Astrocyte (in vitro differentiated cells and primary cell): Measurements from ENCODE around the gene DLGAP4. TPM values are rescaled to one million over a fixed set of nuclear protein-coding genes. Genes with fewer than 3 reads are reported as not detected.

Experiments used
- DNase-seq: peaks from one replicate; pipeline ENCODE4 v3.0.0-alpha.2; 2010; ENCODE audit warnings: low read depth
- FAIRE-seq: peaks from 2 replicates; lab custom pipeline; 2011; peaks lifted over from hg19 to GRCh38; lab: Jason Lieb, UNC
- H2AFZ ChIP-seq: 2 replicates; pipeline ENCODE4 v1.6.0; 2012; ENCODE audit warnings: low read depth, low read length, inconsistent platforms
- H3K27ac ChIP-seq: 2 replicates; pipeline ENCODE4 v1.5.1; 2011; ENCODE audit warnings: low read depth, low read length, inconsistent platforms
- H3K27me3 ChIP-seq: 2 replicates; pipeline ENCODE4 v1.6.0; 2011; ENCODE audit warnings: low read length, inconsistent platforms; ENCODE audit not compliant: insufficient read depth
- H3K36me3 ChIP-seq: 2 replicates; pipeline ENCODE4 v1.5.1; 2011; ENCODE audit warnings: low read length, inconsistent platforms; ENCODE audit not compliant: insufficient read depth
- H3K4me1 ChIP-seq: 2 replicates; pipeline ENCODE4 v1.5.1; 2011; ENCODE audit warnings: low read length, inconsistent platforms; ENCODE audit not compliant: insufficient read depth
- H3K4me2 ChIP-seq: 2 replicates; pipeline ENCODE4 v1.6.0; 2012; ENCODE audit warnings: low read length, inconsistent platforms
- H3K4me3 ChIP-seq: 2 replicates; pipeline ENCODE4 v1.5.1; 2011; ENCODE audit warnings: low read depth, mild to moderate bottlenecking, low read length, inconsistent platforms; ENCODE audit not compliant: insufficient read depth
- H3K79me2 ChIP-seq: 2 replicates; pipeline ENCODE4 v1.6.0; 2012; ENCODE audit warnings: mild to moderate bottlenecking, low read length, inconsistent platforms; ENCODE audit not compliant: insufficient read depth
- H3K9ac ChIP-seq: 2 replicates; pipeline ENCODE4 v1.6.0; 2012; ENCODE audit warnings: mild to moderate bottlenecking, low read length, inconsistent platforms
- H3K9me3 ChIP-seq: 2 replicates; pipeline ENCODE4 v1.5.1; 2012; ENCODE audit warnings: low read depth, mild to moderate bottlenecking, low read length, inconsistent platforms; ENCODE audit not compliant: insufficient read depth
- H4K20me1 ChIP-seq: 2 replicates; pipeline ENCODE4 v1.6.0; 2012; ENCODE audit warnings: low read length, inconsistent platforms; ENCODE audit not compliant: insufficient read depth
- H3K27ac Mint-ChIP-seq: one replicate; pipeline ENCODE4 v1.8.0; 2021; ENCODE audit warnings: mild to moderate bottlenecking, mixed read lengths; ENCODE audit not compliant: unreplicated experiment
- H3K27me3 Mint-ChIP-seq: one replicate; pipeline ENCODE4 v1.8.0; 2021; ENCODE audit warnings: low read depth, mixed read lengths; ENCODE audit not compliant: unreplicated experiment
- H3K36me3 Mint-ChIP-seq: one replicate; pipeline ENCODE4 v1.8.0; 2021; ENCODE audit warnings: low read depth, mixed read lengths; ENCODE audit not compliant: unreplicated experiment
- H3K4me1 Mint-ChIP-seq: one replicate; pipeline ENCODE4 v1.8.0; 2021; ENCODE audit warnings: low read depth, mixed read lengths; ENCODE audit not compliant: unreplicated experiment
- H3K4me3 Mint-ChIP-seq: one replicate; pipeline ENCODE4 v1.8.0; 2021; ENCODE audit warnings: mild to moderate bottlenecking, moderate library complexity, mixed read lengths; ENCODE audit not compliant: unreplicated experiment
- H3K9me3 Mint-ChIP-seq: one replicate; pipeline ENCODE4 v1.8.0; 2021; ENCODE audit warnings: mild to moderate bottlenecking, mixed read lengths; ENCODE audit not compliant: unreplicated experiment
- EZH2 ChIP-seq: IDR thresholded peaks from 2 replicates; pipeline ENCODE4 v1.6.1; 2012; ENCODE audit warnings: mild to moderate bottlenecking, low read length, inconsistent platforms; ENCODE audit not compliant: insufficient read depth
- total RNA-seq: library from RNA; stranded (reverse); gene quantifications from 2 replicates; pipeline ENCODE4 v1.2.1, GENCODE V29; 2021
- TF ChIP-seq, protein P1 (sequence below): IDR thresholded peaks from 2 replicates; pipeline ENCODE4 v1.5.1; 2011; ENCODE audit warnings: low read depth, mild to moderate bottlenecking, inconsistent platforms, low read length, moderate library complexity; ENCODE audit not compliant: insufficient read depth

DLGAP4 gene
- total RNA-seq, 1 donor from 2014 or later, result 135 TPM

GRCh38 chr20:36362261-36362660 lies 56.1 kb downstream of the DLGAP4 start:
- no peak for TF ChIP-seq EZH2
- TF ChIP-seq, protein P1, sequence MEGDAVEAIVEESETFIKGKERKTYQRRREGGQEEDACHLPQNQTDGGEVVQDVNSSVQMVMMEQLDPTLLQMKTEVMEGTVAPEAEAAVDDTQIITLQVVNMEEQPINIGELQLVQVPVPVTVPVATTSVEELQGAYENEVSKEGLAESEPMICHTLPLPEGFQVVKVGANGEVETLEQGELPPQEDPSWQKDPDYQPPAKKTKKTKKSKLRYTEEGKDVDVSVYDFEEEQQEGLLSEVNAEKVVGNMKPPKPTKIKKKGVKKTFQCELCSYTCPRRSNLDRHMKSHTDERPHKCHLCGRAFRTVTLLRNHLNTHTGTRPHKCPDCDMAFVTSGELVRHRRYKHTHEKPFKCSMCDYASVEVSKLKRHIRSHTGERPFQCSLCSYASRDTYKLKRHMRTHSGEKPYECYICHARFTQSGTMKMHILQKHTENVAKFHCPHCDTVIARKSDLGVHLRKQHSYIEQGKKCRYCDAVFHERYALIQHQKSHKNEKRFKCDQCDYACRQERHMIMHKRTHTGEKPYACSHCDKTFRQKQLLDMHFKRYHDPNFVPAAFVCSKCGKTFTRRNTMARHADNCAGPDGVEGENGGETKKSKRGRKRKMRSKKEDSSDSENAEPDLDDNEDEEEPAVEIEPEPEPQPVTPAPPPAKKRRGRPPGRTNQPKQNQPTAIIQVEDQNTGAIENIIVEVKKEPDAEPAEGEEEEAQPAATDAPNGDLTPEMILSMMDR, result no peak
- H3K36me3 Mint-ChIP-seq, result no peaks in the 10 kb centered on the region
- H3K27ac Mint-ChIP-seq, result no peak overlapping the region
- Histone ChIP-seq H3K4me1 (no peaks in the 10 kb centered on the region), H3K9me3 (no peaks in the 10 kb centered on the region), H2AFZ (no peak overlapping the region), H4K20me1 (no peaks in the 10 kb centered on the region), H3K27me3 (peaks cover 15% of the 10 kb centered on the region), H3K36me3 (no peaks in the 10 kb centered on the region), H3K9ac (no peak overlapping the region), H3K4me3 (no peak overlapping the region), H3K27ac (no peak overlapping the region), H3K79me2 (no peaks in the 10 kb centered on the region), H3K4me2 (no peak overlapping the region)
- peaks cover 52% of the 10 kb centered on the region for H3K27me3 Mint-ChIP-seq
- no peak overlapping the region for H3K4me3 Mint-ChIP-seq
- H3K9me3 Mint-ChIP-seq, result no peaks in the 10 kb centered on the region
- no peak for FAIRE-seq
- no peaks in the 10 kb centered on the region for H3K4me1 Mint-ChIP-seq
- no peak for DNase-seq

DNA sequence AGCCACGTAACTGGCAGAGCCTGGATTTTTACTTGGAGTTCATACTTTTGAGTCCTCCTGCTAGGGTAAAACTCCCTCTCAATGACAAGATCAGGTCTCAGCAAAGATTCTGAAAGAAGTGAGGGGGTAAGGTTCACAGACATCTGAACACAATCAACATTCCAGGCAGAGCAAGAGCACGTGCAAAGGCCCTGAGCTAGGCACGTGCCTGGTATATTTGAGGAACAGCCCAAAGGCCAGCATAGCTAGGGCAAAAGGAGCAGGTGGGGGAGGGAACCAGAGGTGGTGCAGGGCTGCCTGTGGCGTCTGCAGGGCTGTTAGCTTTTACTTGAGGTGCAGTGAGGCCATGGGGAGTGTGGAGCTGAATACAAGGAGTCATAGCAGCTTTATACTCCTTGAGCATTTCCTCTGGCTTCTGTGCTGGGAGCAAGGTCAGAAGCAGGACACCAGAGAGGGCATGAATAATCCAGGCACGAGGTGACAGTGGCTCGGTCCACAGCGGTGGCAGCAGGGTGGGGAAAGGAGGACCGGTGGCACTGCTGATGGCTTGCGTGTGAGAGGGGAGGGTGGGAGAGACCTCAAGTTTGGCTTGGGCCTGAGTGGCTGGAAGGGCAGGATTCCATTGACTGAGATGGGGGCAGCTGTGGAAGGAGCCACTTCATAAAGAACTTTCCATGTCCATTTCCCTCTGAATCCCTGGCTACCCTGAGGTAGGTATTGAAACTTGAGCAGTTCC lies 57.0 kb downstream of the DLGAP4 start:
- no peak for TF ChIP-seq EZH2
- TF ChIP-seq, protein P1, result no peak
- H3K9me3 Mint-ChIP-seq, result no peaks in the 10 kb centered on the region
- no peak overlapping the region for H3K4me3 ChIP-seq
- no peak for DNase-seq
- H3K36me3 ChIP-seq, result no peaks in the 10 kb centered on the region
- no peak overlapping the region for H3K9ac ChIP-seq
- H3K79me2 ChIP-seq, result no peaks in the 10 kb centered on the region
- H3K4me2 ChIP-seq, result no peak overlapping the region
- peaks cover 53% of the 10 kb centered on the region for H3K27me3 Mint-ChIP-seq
- no peaks in the 10 kb centered on the region for H3K4me1 Mint-ChIP-seq
- H3K27ac Mint-ChIP-seq, result no peak overlapping the region
- H3K27ac ChIP-seq, result no peak overlapping the region
- no peaks in the 10 kb centered on the region for H3K9me3 ChIP-seq
- peaks cover 15% of the 10 kb centered on the region for H3K27me3 ChIP-seq
- no peak overlapping the region for H2AFZ ChIP-seq
- H3K4me1 ChIP-seq, result no peaks in the 10 kb centered on the region
- H4K20me1 ChIP-seq, result no peaks in the 10 kb centered on the region
- H3K36me3 Mint-ChIP-seq, result no peaks in the 10 kb centered on the region
- H3K4me3 Mint-ChIP-seq, result no peak overlapping the region
- FAIRE-seq, result no peak

DNA sequence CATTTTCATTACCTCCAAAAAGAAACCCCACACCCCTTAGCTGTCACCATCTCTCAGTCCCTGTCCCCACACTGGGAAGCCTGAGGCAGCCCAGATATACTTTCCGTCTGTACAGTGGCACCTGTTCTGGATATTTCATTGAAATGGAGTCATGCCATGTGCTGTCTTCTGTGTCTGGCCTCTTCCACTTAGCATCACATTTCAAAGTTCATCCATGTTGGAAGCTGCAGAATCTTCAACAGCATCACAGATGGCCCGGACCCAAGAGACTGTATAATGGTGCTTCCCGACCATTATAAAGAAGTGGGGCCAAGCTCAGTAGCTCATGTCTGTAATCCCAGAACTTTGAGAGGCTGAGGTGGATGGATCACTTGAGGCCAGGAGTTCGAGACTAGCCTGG lies 58.4 kb downstream of the DLGAP4 start:
- H3K36me3 ChIP-seq, result no peaks in the 10 kb centered on the region
- no peak overlapping the region for H3K9ac ChIP-seq
- no peaks in the 10 kb centered on the region for H3K79me2 ChIP-seq
- no peak overlapping the region for H3K4me3 ChIP-seq
- Mint-ChIP-seq H3K27me3 (peaks cover 54% of the 10 kb centered on the region), H3K4me3 (no peak overlapping the region), H3K9me3 (no peaks in the 10 kb centered on the region), H3K27ac (no peak overlapping the region), H3K4me1 (no peaks in the 10 kb centered on the region), H3K36me3 (no peaks in the 10 kb centered on the region)
- H3K27me3 ChIP-seq, result peaks cover 15% of the 10 kb centered on the region
- DNase-seq, result no peak
- H3K4me2 ChIP-seq, result no peak overlapping the region
- no peaks in the 10 kb centered on the region for H4K20me1 ChIP-seq
- no peaks in the 10 kb centered on the region for H3K9me3 ChIP-seq
- H3K4me1 ChIP-seq, result no peaks in the 10 kb centered on the region
- TF ChIP-seq EZH2, result no peak
- H3K27ac ChIP-seq, result no peak overlapping the region
- H2AFZ ChIP-seq, result no peak overlapping the region
- no peak for FAIRE-seq
